SK-N-MC (cell line): ENCODE results near the gene BNIP3.

Experiments used
- DNase-seq: peaks from one replicate; pipeline ENCODE4 v3.0.0-alpha.2; 2011; ENCODE audit warnings: low read depth, low spot score
- H3K27ac ChIP-seq: fragments of 200-600 bp; sonication (generic); 2 replicates; pipeline ENCODE4 v1.5.1; 2016; ENCODE audit warnings: mixed run types
- H3K36me3 ChIP-seq: fragments of 200-600 bp; sonication (generic); 2 replicates; pipeline ENCODE4 v1.6.1; 2017; ENCODE audit warnings: antibody characterized with exemption, low read length, mixed read lengths; ENCODE audit not compliant: insufficient read depth
- H3K4me3 ChIP-seq: fragments of 200-600 bp; sonication (generic); 2 replicates; pipeline ENCODE4 v1.5.1; 2016
- H3K9ac ChIP-seq: fragments of 200-600 bp; sonication (generic); 2 replicates; pipeline ENCODE4 v1.8.0; 2017; ENCODE audit warnings: mixed run types, mixed read lengths; ENCODE audit not compliant: insufficient read length
- H3K9me3 ChIP-seq: fragments of 200-600 bp; sonication (generic); 2 replicates; pipeline ENCODE4 v1.6.1; 2017; ENCODE audit warnings: low read depth, mild to moderate bottlenecking, antibody characterized with exemption, low read length, moderate library complexity, mixed read lengths
- EZH2 ChIP-seq: fragments of 200-600 bp; sonication (generic); IDR thresholded peaks from one replicate; pipeline ENCODE4 v1.6.1; 2017; ENCODE audit warnings: antibody characterized with exemption
- FOXP2 ChIP-seq: optimal IDR thresholded peaks from 2 replicates; pipeline ENCODE3; 2011; ENCODE audit warnings: mild to moderate bottlenecking, moderate library complexity; ENCODE audit not compliant: insufficient read depth; ENCODE audit errors: extremely low read length, control extremely low read depth
- POLR2AphosphoS5 ChIP-seq: IDR thresholded peaks from 2 replicates; pipeline ENCODE4 v1.6.1; 2012; ENCODE audit warnings: mild to moderate bottlenecking, low read depth, low read length, borderline replicate concordance

The BNIP3 gene

GRCh38 chr10:132006966-132007365, 25.2 kb upstream of the BNIP3 start:
- TF ChIP-seq EZH2: no peak
- no peak for DNase-seq
- no peak overlapping the region for H3K27ac ChIP-seq
- no peak overlapping the region for H3K4me3 ChIP-seq
- no peaks in the 10 kb centered on the region for H3K9me3 ChIP-seq
- H3K9ac ChIP-seq: no peak overlapping the region
- no peaks in the 10 kb centered on the region for H3K36me3 ChIP-seq

- H3K9me3 ChIP-seq: no peaks in the 10 kb centered on the region
- DNase-seq: no peak
- H3K36me3 ChIP-seq: no peaks in the 10 kb centered on the region
- H3K4me3 ChIP-seq: no peak overlapping the region
- no peak overlapping the region for H3K27ac ChIP-seq
- H3K9ac ChIP-seq: no peak overlapping the region
- TF ChIP-seq EZH2: no peak
- TF ChIP-seq POLR2AphosphoS5: no peak
- TF ChIP-seq FOXP2: no peak
Observed at GRCh38 chr10:132005147-132005546, 23.4 kb upstream of the BNIP3 start.

- TF ChIP-seq POLR2AphosphoS5: no peak
- no peak for TF ChIP-seq EZH2
- no peak for TF ChIP-seq FOXP2
Observed at GRCh38 chr10:132004052-132004451, 22.3 kb upstream of the BNIP3 start.

GRCh38 chr10:132003282-132003924, 21.7 kb upstream of the BNIP3 start:
- TF ChIP-seq POLR2AphosphoS5 (no peak), EZH2 (no peak), FOXP2 (no peak)
- Histone ChIP-seq H3K9ac (no peak overlapping the region), H3K27ac (no peak overlapping the region), H3K9me3 (no peaks in the 10 kb centered on the region), H3K36me3 (no peaks in the 10 kb centered on the region), H3K4me3 (no peak overlapping the region)
- DNase-seq: no peak

More at GRCh38 chr10:132004052-132004451, 22.3 kb upstream of the BNIP3 start:
- Histone ChIP-seq H3K9me3 (no peaks in the 10 kb centered on the region), H3K27ac (no peak overlapping the region), H3K4me3 (no peak overlapping the region), H3K9ac (no peak overlapping the region), H3K36me3 (no peaks in the 10 kb centered on the region)
- DNase-seq: no peak

- H3K36me3 ChIP-seq: no peaks in the 10 kb centered on the region
- DNase-seq: no peak
- no peak overlapping the region for H3K9ac ChIP-seq
- H3K9me3 ChIP-seq: no peaks in the 10 kb centered on the region
- no peak overlapping the region for H3K27ac ChIP-seq
- no peak for TF ChIP-seq POLR2AphosphoS5
- no peak overlapping the region for H3K4me3 ChIP-seq
Observed at GRCh38 chr10:132002004-132002403, 20.3 kb upstream of the BNIP3 start.

GRCh38 chr10:132001238-132001972, 19.7 kb upstream of the BNIP3 start:
- no peak overlapping the region for H3K27ac ChIP-seq
- no peak for DNase-seq
- no peak overlapping the region for H3K4me3 ChIP-seq
- H3K9me3 ChIP-seq: no peaks in the 10 kb centered on the region
- no peaks in the 10 kb centered on the region for H3K36me3 ChIP-seq
- no peak overlapping the region for H3K9ac ChIP-seq
- TF ChIP-seq FOXP2: no peak
- TF ChIP-seq POLR2AphosphoS5: no peak
- no peak for TF ChIP-seq EZH2

- Histone ChIP-seq H3K4me3 (no peak overlapping the region), H3K27ac (no peak overlapping the region), H3K9ac (no peak overlapping the region), H3K36me3 (no peaks in the 10 kb centered on the region), H3K9me3 (no peaks in the 10 kb centered on the region)
- TF ChIP-seq POLR2AphosphoS5 (no peak), EZH2 (no peak), FOXP2 (no peak)
- no peak for DNase-seq
Observed at GRCh38 chr10:131998845-131999681, 17.3 kb upstream of the BNIP3 start.

GRCh38 chr10:131998050-131998844, 16.5 kb upstream of the BNIP3 start:
- no peaks in the 10 kb centered on the region for H3K9me3 ChIP-seq
- no peak for TF ChIP-seq POLR2AphosphoS5
- no peak for TF ChIP-seq EZH2
- no peak for TF ChIP-seq FOXP2
- DNase-seq: no peak
- H3K4me3 ChIP-seq: peak overlapping the region; percentile 55
- peak overlapping the region; percentile 67 for H3K27ac ChIP-seq
- no peaks in the 10 kb centered on the region for H3K36me3 ChIP-seq
- peak overlapping the region; percentile 38 for H3K9ac ChIP-seq
